Stimulated activated CD8-positive, alpha-beta memory T cell treated with anti-CD3 and anti-CD28 coated beads, Interleukin-15, amount 100 ng/mL, for 4 hours (primary cell): ENCODE data around the gene F7.
"Not testable (repeated sequence)": the region's sequence is repeated elsewhere in the genome, so short reads cannot be mapped to it uniquely, and the experiment has no call there.

Source experiments
- DNase-seq, 2 donors: peaks; one replicate each; pipeline ENCODE4 v3.0.0-alpha.2; 2020; ENCODE audit warnings: low read depth in 2 of 2

The F7 gene

DNA sequence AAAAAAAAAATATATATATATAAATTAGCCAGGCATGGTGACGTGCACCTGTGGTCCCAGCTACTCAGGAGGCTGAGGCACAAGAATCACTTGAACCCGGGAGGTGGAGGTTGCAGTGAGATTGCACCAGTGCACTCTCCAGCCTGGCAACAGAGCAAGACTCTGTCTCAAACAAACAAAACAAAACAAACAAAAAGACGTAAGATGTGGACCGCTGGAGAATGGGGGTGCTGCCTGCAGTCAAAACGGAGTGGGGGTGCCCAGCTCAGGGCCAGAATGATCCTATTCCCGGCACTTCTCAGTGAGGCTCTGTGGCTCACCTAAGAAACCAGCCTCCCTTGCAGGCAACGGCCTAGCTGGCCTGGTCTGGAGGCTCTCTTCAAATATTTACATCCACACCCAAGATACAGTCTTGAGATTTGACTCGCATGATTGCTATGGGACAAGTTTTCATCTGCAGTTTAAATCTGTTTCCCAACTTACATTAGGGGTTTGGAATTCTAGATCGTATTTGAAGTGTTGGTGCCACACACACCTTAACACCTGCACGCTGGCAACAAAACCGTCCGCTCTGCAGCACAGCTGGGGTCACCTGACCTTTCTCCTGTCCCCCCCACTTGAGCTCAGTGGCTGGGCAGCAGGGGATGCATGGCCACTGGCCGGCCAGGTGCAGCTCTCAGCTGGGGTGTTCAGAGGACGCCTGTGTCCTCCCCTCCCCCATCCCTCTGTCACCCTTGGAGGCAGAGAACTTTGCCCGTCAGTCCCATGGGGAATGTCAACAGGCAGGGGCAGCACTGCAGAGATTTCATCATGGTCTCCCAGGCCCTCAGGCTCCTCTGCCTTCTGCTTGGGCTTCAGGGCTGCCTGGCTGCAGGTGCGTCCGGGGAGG is at the start of gene F7:
Gene F7, plus strand, starts transcription at position 760 of the 889 bp plus-strand sequence. Its CDS starts 51 bp downstream, at position 811.
- DNase-seq, result no peak

DNA sequence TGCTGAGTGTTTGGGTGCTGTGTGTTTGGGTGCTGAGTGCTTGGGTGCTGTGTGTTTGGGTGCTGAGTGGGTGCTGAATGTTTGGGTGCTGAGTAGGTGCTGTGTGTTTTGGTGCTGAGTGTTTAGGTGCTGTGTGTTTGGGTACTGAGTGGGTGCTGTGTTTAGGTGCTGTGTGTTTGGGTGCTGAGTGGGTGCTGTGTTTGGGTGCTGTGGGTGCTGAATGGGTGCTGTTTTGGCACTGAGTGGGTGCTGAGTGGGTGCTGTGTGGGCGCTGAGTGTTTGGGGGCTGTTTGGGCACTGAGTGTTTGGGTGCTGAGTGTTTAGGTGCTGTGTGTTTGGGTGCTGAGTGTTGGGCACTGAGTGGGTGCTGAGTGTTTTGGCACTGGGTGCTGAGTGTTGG is 48.5 kb upstream of the F7 start:
- DNase-seq, result no peak

DNA sequence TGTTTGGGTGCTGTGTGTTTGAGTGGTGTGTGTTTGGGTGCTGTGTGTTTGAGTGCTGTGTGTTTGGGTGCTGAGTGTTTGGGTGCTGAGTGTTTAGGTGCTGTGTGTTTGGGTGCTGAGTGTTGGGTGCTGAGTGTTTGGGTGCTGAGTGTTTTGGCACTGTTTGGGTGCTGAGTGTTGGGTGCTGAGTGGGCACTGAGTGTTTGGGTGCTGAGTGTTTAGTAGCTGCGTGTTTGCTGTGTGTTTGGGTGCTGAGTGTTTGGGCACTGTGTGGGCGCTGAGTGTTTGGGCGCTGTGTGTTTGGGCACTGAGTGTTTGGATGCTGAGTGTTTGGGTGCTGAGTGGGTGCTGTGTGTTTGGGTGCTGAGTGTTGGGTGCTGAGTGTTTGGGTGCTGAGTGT is 48.0 kb upstream of the F7 start:
- DNase-seq, result not testable (repeated sequence)

DNA sequence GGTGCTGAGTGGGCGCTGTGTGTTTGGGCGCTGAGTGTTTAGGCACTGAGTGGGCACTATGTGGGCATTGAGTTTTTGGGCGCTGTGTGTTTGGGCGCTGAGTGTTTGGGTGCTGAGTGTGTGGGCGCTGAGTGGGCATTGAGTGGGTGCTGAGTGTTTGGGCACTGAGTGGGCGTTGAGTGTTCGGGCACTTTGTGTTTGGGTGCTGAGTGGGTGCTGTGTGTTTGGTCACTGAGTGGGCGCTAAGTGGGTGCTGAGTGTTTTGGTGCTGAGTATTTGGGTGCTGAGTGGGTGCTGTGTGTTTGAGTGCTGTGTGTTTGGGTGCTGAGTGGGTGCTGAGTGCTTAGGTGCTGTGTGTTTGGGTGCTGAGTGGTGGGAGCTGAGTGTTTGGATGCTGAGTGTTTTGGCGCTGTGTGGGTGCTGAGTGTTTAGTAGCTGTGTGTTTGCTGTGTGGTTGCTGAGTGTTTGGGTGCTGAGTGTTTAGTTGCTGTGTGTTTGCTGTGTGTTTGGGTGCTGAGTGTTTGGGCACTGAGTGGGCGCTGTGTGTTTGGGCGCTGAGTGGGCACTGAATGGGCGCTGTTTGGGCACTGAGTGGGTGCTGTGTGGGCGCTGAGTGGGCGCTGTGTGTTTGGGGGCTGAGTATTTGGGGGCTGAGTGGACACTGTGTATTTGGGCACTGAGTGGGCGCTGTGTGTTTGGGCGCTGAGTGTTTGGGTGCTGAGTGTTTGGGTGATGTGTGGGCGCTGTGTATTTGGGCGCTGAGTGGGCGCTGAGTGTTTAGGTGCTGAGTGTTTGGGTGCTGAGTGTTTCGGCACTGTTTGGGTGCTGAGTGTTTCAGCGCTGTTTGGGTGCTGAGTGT is 47.2 kb upstream of the F7 start:
- no peak for DNase-seq

DNA sequence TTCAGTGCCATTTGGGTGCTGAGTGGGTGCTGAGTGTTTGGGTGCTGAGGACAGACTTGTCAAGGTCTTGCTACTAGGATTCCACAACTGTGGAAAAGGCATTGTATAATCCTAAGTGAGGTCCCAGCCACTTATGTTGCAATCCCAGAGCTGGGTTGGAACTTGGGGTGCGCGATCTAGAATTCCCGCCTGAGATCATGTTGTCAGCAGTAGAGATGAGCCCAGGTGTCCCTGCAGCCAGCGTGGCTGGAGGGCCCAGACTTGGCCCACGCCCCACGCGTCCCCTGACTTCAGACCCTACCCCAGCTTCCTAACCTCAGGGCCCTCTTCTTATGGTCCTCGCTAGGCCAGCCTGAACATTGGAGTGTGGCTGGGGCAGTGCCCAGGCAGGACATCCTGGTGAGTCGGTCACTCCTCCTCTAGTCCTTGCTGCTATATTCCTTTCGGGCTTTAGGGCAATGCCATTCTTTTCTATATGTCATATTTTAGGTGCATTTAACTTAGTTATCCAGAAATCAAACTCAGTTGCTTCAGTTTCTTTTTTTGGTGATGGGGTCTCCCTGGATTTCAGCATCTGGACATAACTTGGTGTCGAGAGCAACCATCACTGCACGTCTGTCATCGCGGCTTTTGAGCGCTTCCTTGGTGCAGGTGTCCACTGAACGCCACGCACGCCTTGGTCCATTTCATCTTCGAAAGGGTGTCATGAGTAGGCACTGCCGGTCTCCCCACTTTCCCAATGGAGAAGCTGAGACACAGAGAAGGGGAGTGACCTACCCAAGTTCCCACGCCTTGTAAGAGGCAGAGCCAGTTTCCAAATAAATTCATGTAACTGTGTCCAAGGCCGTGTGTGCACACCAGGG is 46.4 kb upstream of the F7 start:
- DNase-seq, result no peak

DNA sequence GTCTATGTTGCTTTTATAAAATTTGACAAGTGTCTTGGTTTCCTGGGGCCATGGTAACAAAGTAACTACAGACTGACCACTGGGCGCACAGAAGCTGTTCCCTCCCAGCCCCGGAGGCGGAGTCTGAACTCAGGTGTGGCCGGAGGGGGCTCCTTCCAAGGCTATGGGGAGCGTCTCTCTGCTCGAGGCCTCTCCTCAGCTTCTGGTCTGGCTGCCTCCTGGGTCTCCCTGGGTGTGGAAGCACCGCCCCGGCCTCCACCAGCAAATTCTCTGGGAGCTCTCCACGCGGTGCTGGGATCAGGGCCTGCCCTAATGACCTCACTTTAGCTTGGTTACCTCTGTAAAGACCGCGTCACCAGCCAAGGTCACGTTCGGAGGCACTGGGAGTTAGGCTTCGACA is 45.7 kb upstream of the F7 start:
- no peak for DNase-seq

DNA sequence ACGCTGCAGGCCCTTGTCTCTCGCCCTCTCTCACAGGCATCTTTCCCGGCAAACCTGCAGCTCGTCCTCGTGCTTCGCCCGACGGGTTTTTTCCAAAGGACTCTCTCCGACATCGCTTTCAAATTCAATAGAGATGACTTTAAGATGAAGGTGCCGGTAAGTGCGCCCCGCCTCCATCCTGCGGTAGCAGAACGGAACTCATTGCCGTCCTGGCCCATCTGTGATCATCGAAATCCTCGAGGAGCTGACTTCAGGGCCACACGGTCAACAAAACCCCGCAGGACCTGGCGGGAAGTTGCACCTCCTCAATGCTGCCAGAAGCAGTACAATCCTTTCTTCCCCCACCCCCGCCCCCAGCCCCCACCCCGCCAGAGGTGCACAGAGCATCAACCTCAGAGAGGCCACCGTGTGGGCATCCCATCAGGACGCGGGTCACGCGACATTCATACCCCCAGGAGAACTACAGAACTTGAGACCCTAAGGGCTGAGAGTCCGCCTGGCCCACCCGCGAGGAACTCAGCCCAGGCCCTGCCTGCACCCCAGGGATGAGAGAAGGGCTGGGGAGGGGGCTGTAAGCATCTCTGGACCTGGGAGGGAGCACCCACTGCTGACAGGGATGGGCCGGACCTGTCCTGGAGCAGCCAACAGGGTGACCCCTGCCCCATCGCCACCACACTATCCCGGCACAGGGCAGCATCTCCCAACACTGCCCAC is 44.9 kb upstream of the F7 start:
- no peak for DNase-seq

DNA sequence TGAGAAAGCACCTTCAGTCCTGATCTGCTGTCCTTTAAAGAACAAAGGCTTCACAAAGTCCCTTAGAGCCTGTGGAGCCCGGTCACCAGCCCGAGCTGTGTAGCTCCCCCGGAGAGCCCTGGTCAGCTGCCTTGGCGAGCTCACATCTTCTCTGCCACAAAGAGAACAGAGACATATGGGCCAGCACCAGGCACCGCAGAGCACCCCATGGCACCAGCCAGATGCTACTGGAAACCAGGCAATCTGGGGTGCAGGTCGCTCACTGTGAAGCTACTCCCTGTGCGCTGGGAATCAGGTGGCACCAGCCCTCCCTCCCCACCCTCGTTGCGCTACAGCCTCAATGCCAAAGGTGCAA is 44.3 kb upstream of the F7 start:
- no peak for DNase-seq

DNA sequence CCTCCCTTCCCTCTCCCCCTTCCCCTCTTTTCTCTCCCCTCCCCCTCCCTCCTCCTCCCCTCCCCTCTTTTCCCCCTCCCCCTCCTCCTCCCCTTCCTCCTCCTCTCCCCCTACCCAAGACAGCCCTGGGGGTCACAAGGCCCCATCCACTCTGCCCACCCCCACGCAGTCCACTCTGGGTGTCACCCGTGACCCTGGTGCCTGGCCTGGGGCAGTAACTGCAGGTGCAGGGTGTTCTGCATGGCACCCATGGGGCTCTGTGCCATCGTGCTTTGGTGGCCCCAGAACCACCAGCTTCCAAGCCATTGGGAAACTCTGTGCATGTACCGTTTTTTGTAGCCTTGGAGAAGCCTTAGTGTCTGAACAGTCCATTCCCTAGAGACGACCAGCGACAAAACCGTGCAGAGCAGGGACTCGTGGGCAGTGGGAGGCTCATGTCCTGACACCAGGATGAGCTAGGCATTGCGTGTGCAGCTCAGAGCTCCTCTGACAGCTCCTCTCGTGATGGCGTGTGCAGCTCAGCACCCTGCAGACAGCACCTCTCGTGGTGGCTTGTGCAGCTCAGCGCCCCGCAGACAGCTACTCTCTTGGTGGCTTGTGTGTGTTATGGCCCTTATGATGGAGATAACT is 43.7 kb upstream of the F7 start:
- no peak for DNase-seq

DNA sequence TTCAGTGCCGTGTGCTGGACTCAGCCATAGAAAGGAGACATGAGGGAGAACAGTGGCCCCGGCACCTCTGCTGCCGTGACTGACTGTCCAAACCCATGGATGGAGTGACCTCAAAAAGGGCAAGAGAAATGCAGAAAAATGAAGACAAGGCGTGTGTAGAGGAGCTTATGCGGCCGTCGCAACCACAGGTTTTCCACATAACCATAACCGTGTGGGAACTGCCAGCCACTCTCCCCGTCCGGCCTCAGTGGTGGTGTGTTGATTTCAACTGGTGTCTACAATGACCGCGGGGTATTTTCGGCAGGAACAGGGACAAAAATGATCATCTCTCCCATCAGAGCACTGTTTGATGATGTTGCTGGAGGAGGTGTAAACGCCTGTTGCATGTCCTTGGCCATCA is 42.9 kb upstream of the F7 start:
- DNase-seq, result no peak

DNA sequence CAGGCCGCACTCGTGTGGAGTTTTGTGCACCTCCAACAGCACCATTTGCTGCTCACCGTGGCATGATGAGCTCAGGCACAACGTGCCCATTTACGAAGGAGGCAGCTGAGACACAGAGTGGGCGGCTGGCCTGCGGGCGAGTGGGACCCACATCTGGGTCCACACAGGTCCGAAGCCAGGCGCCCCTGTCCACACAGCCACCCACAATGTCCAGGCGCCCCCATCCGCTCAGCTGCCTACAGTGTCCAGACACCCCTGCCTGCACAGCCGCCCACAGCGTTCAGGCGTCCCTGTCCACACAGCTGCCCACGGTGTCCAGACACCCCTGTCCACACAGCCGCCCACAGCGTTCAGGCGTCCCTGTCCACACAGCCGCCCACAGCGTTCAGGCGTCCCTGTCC is 42.5 kb upstream of the F7 start:
- no peak for DNase-seq

DNA sequence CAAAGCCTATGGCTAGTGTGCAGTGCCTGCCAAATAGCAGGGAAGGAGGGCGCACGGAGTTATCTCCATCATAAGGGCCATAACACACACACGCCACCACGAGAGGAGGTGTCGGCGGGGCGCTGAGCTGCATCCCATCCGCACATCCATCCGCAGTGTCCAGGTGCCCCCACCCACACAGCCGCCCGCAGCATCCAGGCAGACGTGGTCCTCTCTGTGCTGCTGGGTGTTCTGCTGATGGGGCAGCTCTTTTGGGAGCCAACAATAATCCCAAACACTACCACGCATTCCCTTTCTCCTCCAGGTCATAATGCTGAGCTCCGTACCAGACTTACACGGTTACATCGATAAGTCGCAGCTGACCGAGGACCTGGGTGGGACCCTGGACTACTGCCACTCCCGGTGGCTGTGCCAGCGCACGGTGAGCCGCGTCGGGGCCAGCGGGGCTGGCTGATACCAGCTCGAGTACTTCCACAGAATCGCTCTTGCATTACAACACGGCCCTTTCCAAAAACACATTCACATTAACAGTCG is 41.5 kb upstream of the F7 start:
- DNase-seq, result no peak

DNA sequence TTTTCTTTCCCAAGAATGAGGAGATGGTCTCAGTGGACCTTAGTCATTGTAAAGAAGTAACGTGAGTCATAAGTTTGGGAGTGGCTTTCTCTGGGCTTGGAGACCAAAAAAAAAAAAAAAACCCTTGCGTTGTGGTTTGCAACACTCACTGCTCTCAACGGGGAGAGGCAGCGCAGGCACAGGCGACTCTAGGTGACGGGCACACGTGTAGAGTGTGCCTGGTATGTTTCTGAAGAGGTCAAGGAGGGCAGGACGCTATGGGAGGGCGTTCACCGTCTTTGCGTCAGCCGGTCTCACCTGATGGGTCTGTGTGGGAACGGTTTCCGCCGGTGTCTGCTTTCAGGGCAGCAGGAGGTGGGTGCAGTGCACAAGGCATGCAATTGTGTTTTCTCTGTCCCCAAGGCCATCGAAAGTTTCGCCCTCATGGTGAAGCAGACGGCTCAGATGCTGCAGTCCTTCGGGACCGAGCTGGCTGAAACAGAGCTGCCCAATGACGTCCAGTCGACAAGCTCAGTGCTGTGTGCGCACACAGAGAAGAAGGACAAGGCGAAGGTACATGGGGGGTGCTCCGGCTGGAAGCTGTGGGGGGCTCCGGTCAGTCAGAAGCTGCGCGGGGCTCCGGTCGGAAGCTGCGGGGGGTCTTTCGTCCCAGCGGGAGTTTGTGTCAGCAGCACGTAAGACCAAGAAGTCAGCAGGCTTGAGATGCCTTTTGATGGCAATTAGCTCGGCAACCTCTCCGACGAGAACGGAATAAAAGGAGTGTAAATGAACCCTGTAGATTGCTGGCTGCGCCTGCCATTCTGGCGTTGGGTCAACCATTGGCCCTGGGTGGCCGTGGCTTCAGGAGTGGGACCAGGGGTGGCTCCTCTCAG is 40.8 kb upstream of the F7 start:
- DNase-seq, result no peak

DNA sequence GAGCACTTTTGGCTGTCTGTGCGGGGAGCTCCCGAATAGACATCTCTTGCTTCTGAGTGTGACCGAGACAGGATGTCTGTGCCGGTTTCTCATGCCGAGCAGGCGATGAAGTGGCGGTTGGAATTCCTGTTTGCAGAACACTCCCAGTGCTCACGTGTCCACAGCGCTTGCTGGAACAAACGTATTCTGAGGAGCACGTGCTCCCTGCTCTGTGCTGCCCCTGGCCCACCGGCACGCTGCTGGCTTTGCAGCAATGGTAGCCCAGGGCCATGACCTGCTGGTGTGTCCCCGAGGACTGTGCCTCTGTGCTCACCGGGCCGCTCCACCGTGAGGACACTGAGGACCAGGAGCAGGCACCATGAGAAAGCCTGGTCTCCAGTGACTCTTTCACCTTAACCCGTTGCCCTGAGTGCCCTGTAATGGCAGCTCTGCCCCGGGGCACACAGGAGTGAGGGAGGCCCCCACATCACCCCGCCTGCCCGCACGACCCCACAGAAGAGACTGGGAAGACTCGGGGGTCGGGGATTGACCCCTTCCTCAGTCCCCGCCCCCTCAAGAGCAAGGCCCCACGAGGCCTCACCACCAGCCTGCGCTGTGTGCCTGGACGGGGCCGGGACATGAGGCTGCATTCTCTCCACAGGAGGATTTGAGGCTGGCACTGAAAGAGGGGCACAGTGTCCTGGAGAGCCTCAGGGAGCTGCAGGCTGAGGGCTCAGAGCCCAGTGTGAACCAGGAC is 40.0 kb upstream of the F7 start:
- no peak for DNase-seq

DNA sequence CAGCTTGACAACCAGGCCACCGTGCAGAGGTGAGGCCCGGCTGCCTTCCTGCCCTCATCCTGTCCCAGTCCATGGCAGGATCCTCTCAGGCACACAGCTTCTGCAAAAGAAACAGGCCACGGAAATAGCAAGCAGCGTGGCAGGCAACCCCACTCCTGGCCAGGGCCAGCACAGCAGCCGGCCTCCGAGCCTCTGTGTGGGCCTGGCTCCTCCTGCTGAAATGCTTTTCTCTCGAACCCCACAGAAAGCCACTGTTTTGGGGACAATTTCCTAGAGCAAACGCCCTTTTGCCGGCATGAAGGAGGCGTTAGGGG is 39.5 kb upstream of the F7 start:
- no peak for DNase-seq

DNA sequence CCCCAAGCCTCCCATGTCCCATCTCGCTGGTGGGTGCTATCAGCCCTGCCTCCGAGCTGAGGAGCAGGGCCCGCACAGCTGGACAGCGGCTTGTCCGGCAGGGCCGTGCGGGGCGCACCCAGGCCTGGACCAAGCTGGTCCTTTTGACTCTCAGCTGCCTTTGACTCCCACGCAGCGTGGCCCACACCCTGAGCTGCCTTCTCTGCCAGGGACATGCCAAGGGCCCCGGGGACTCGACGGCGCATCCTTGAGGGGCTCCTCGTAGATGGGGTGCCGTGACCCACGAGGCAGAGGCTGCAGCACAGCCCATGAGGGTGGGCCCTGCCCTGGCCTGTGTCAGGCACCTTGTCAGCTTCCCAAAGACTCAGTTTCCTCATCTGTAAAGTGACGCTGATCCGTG is 38.8 kb upstream of the F7 start:
- DNase-seq, result no peak

DNA sequence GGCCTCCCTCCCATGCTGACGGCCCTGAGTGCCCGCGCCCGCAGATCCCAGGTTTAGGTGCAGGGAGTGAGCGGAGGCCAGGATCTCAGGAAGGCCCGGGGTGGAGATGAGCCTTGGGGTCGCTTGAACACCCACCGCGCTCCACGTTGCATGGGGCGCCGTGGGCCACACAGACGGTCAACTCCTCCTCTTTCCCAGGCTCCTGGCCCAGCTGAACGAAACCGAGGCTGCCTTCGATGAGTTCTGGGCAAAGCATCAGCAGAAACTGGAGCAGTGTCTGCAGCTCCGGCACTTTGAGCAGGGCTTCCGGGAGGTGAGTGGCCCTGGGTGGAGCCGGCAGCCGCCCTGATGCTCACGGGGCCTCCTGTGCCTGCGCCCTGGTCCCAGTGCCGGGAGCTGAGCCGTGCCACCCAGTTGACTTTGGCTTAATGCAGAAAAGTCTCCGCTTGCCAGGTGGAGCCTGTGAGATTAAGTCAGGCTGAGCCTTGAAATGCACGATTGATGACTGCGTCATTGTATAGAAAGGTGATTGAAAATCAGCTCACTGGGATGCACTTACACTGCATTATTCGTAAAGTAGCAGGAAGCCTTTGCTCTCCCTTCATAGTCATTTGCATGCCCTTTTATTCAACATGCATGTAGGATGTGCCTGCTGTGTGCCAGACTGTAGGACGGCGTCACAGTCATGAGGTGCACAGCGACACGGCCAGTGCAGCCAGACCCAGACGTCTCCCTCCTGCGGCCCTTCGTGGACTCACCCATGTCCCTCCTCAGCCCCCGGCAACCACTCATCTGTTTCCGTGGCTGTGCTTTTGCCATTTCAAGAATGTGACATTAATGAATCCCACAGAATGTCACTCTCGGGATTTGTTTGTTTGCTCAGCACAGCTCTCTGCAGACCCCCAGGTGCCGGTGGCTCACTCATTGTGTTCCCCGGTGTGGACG is 35.5 kb upstream of the F7 start:
- no peak for DNase-seq

DNA sequence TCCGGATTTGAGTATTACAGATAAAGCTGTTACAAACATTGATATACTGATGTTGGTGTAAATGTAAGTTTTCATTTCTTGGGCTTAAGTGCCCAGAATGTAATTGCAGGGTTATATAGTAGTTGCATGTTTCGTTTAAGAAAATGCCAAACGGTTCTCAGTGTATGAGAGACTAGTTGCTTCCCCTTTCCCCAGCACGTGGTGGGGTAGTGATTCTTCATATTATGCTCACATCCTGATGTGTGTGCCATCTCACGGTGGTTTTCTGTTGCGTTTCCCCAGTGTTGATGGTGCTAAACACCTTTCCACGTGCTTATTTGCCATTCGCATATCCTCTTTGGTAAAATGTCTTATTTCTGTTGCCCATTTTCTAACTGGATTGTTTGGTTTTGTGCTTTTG is 34.7 kb upstream of the F7 start:
- no peak for DNase-seq
